Subcutaneous abdominal adipose tissue (tissue), 5 donors: Measurements from ENCODE around the gene MDC1.

ENCODE experiments used
- H3K27ac ChIP-seq: one replicate; pipeline ENCODE4 v1.7.0; 2013; ENCODE audit warnings: low read depth, mild to moderate bottlenecking, inconsistent platforms, low read length, moderate library complexity
- H3K27me3 ChIP-seq, 5 donors: one replicate each; pipeline ENCODE4 v1.7.0; 2013; ENCODE audit warnings: low read length in 5 of 5, inconsistent platforms in 1 of 5; ENCODE audit not compliant: control insufficient read depth in 5 of 5, insufficient read depth in 4 of 5
- H3K36me3 ChIP-seq, 5 donors: one replicate each; pipeline ENCODE4 v1.7.0; 2013; ENCODE audit warnings: low read length in 5 of 5; ENCODE audit not compliant: control insufficient read depth in 5 of 5, insufficient read depth in 5 of 5
- H3K4me1 ChIP-seq, 5 donors: one replicate each; pipeline ENCODE4 v1.7.0; 2013; ENCODE audit warnings: low read length in 5 of 5, mild to moderate bottlenecking in 3 of 5, moderate library complexity in 1 of 5; ENCODE audit not compliant: control insufficient read depth in 5 of 5, insufficient read depth in 5 of 5
- H3K4me3 ChIP-seq, 5 donors: one replicate each; pipeline ENCODE4 v1.7.0; 2013; ENCODE audit warnings: low read length in 5 of 5, low read depth in 1 of 5
- H3K9ac ChIP-seq, 5 donors: one replicate each; pipeline ENCODE4 v1.7.0; 2013; ENCODE audit warnings: low read length in 5 of 5, mild to moderate bottlenecking in 4 of 5, moderate library complexity in 3 of 5
- H3K9me3 ChIP-seq, 5 donors: one replicate each; pipeline ENCODE4 v1.7.0; 2013; ENCODE audit warnings: low read length in 5 of 5; ENCODE audit not compliant: control insufficient read depth in 5 of 5
- donor health status: healthy.
- donor health status: healthy.
- donor health status: healthy.
- donor health status: healthy.
- donor health status: healthy.

The MDC1 gene

GRCh38 chr6:30716879-30717128 is 277 bp downstream of the MDC1 start:
- Histone ChIP-seq H3K27ac (peak overlapping the region; percentile 75), H3K9ac (peak overlapping the region in 4 of 5 donors; percentile 77 to 85 (median 80)), H3K36me3 (peaks cover 10 to 32% (median 29%) of the 10 kb centered on the region in 5 donors), H3K27me3 (no peaks in the 10 kb centered on the region), H3K4me1 (peaks cover 3 to 30% (median 27%) of the 10 kb centered on the region in 5 donors), H3K4me3 (peak overlapping the region; percentile 83 to 91 (median 85)), H3K9me3 (no peaks in the 10 kb centered on the region)

- Histone ChIP-seq H3K27ac (no peak overlapping the region), H3K4me1 (peaks cover 3 to 18% (median 13%) of the 10 kb centered on the region in 5 donors), H3K36me3 (peaks cover 13 to 57% (median 43%) of the 10 kb centered on the region in 5 donors), H3K27me3 (no peaks in the 10 kb centered on the region), H3K9ac (no peak overlapping the region), H3K4me3 (no peak overlapping the region), H3K9me3 (no peaks in the 10 kb centered on the region)
Measured at GRCh38 chr6:30714263-30714662, 2.8 kb downstream of the MDC1 start.

GRCh38 chr6:30712441-30712945 is 4.6 kb downstream of the MDC1 start:
- Histone ChIP-seq H3K27ac (no peak overlapping the region), H3K9ac (no peak overlapping the region), H3K36me3 (peaks cover 16 to 73% (median 51%) of the 10 kb centered on the region in 5 donors), H3K27me3 (no peaks in the 10 kb centered on the region), H3K9me3 (no peaks in the 10 kb centered on the region), H3K4me3 (no peak overlapping the region), H3K4me1 (peaks cover under 1 to 9% (median 7%) of the 10 kb centered on the region in 5 donors)

- no peak overlapping the region for H3K27ac ChIP-seq
- H3K27me3 ChIP-seq, result no peaks in the 10 kb centered on the region
- H3K4me3 ChIP-seq, result no peak overlapping the region
- peaks cover 0 to 7% (median 6%) of the 10 kb centered on the region in 5 donors for H3K4me1 ChIP-seq
- H3K9ac ChIP-seq, result no peak overlapping the region
- peaks cover 16 to 79% (median 58%) of the 10 kb centered on the region in 5 donors for H3K36me3 ChIP-seq
- H3K9me3 ChIP-seq, result no peaks in the 10 kb centered on the region
Measured at GRCh38 chr6:30711758-30712380, 5.2 kb downstream of the MDC1 start.

- H3K9me3 ChIP-seq, result no peaks in the 10 kb centered on the region
- peaks cover 0 to under 1% (median 0%) of the 10 kb centered on the region in 5 donors for H3K4me1 ChIP-seq
- H3K27ac ChIP-seq, result no peak overlapping the region
- no peaks in the 10 kb centered on the region for H3K27me3 ChIP-seq
- no peak overlapping the region for H3K4me3 ChIP-seq
- H3K36me3 ChIP-seq, result peaks cover 12 to 90% (median 64%) of the 10 kb centered on the region in 5 donors
- no peak overlapping the region for H3K9ac ChIP-seq
Measured at GRCh38 chr6:30709101-30709868, 7.8 kb downstream of the MDC1 start.

- H3K4me3 ChIP-seq, result no peak overlapping the region
- peaks cover 0 to 11% (median 8%) of the 10 kb centered on the region in 5 donors for H3K4me1 ChIP-seq
- no peak overlapping the region for H3K27ac ChIP-seq
- no peaks in the 10 kb centered on the region for H3K9me3 ChIP-seq
- peaks cover 6 to 85% (median 56%) of the 10 kb centered on the region in 5 donors for H3K36me3 ChIP-seq
- no peaks in the 10 kb centered on the region for H3K27me3 ChIP-seq
- no peak overlapping the region for H3K9ac ChIP-seq
Measured at GRCh38 chr6:30707281-30707850, 9.7 kb downstream of the MDC1 start.

- no peak overlapping the region for H3K4me3 ChIP-seq
- H3K27ac ChIP-seq, result no peak overlapping the region
- H3K36me3 ChIP-seq, result peaks cover 6 to 70% (median 42%) of the 10 kb centered on the region in 5 donors
- no peaks in the 10 kb centered on the region for H3K27me3 ChIP-seq
- no peak overlapping the region for H3K9ac ChIP-seq
- peaks cover 0 to 11% (median 8%) of the 10 kb centered on the region in 5 donors for H3K4me1 ChIP-seq
- no peaks in the 10 kb centered on the region for H3K9me3 ChIP-seq
Measured at GRCh38 chr6:30705620-30706019, 11.5 kb downstream of the MDC1 start.

- Histone ChIP-seq H3K4me1 (peaks cover 0 to 11% (median 8%) of the 10 kb centered on the region in 5 donors), H3K9ac (no peak overlapping the region), H3K27ac (no peak overlapping the region), H3K36me3 (peaks cover 3 to 58% (median 39%) of the 10 kb centered on the region in 5 donors), H3K27me3 (no peaks in the 10 kb centered on the region), H3K4me3 (no peak overlapping the region), H3K9me3 (no peaks in the 10 kb centered on the region)
Measured at GRCh38 chr6:30703821-30704220, 13.3 kb downstream of the MDC1 start.

GRCh38 chr6:30703011-30703410 is 14.1 kb downstream of the MDC1 start:
- Histone ChIP-seq H3K36me3 (peaks cover 3 to 52% (median 37%) of the 10 kb centered on the region in 5 donors), H3K4me3 (no peak overlapping the region), H3K9me3 (no peaks in the 10 kb centered on the region), H3K27ac (no peak overlapping the region), H3K4me1 (peaks cover 0 to 11% (median 8%) of the 10 kb centered on the region in 5 donors), H3K27me3 (no peaks in the 10 kb centered on the region), H3K9ac (no peak overlapping the region)

- Histone ChIP-seq H3K4me3 (no peak overlapping the region), H3K36me3 (peaks cover 0 to 29% (median 17%) of the 10 kb centered on the region in 5 donors), H3K9ac (no peak overlapping the region), H3K9me3 (no peaks in the 10 kb centered on the region), H3K4me1 (peaks cover 0 to 15% (median 8%) of the 10 kb centered on the region in 5 donors), H3K27me3 (no peaks in the 10 kb centered on the region), H3K27ac (no peak overlapping the region)
Measured at GRCh38 chr6:30700340-30700739, 16.7 kb downstream of the MDC1 start.
